Mammary epithelial cell (primary cell): Measurements from ENCODE around the gene GALNT12.

Experiments
- CTCF ChIP-seq, 2 donors: IDR thresholded peaks in 1 of 2; conservative IDR thresholded peaks in 1 of 2; 2 replicates each; pipeline ENCODE4 v1.5.1; 2011 to 2012; ENCODE audit warnings: inconsistent platforms in 2 of 2, low read length in 2 of 2, mild to moderate bottlenecking in 2 of 2, control low read depth in 1 of 2, low read depth in 1 of 2; ENCODE audit not compliant: insufficient read depth in 1 of 2; ENCODE audit errors: extremely low read depth in 1 of 2
- EZH2 ChIP-seq: IDR thresholded peaks from 2 replicates; pipeline ENCODE4 v1.6.1; 2012; ENCODE audit warnings: low read length, inconsistent platforms, borderline replicate concordance

GRCh38 chr9:98881836-98882568 lies 74.5 kb downstream of the GALNT12 start:
- TF ChIP-seq CTCF (conservative IDR thresholded peaks at IDR 0.05 in 1 of 2, IDR thresholded peaks at IDR 0.05 in 1 of 2; ENCODE audit: extremely low read depth in 1 of 2, insufficient read depth in 1 of 2, low read depth in 1 of 2, low read length in 2 of 2), result no peak
- no peak for TF ChIP-seq EZH2
